ENCODE data around the gene USP24.
"Not testable (repeated sequence)": the region's sequence is repeated elsewhere in the genome, so short reads cannot be mapped to it uniquely, and the experiment has no call there.

The USP24 gene

GRCh38 chr1:55232448-55233144, 17.4 kb upstream of the USP24 start:
- no peak for DNase-seq (ENCODE audit: low read depth)
- TF ChIP-seq CTCF (IDR thresholded peaks at IDR 0.05; ENCODE audit: insufficient read depth, low read depth, low read length, missing control alignments), result no peak
- H3K4me3 ChIP-seq (ENCODE audit: low read length), result no peak overlapping the region

DNA sequence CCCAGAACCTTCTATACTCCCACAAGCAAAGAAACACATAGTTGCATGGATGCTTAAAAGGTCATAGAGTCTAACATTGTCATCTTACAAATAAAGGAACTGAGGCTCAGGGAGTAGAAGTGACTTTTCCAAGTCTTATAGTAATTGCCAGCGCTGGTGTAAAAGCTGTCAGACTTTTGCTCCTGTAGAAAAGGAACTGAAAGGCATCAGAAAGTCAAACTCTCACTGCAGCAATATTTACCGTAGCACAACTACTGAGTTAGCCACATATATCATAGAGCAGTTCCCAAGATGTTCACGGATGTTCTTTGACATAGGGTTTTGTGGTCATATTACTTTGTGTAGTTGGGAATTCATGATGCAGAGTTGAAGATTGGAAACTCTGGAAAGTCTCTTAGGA, 16.6 kb upstream of the USP24 start:
- H3K4me3 ChIP-seq (ENCODE audit: low read length), result no peak overlapping the region
- DNase-seq (ENCODE audit: low read depth), result no peak
- no peak for TF ChIP-seq CTCF (IDR thresholded peaks at IDR 0.05; ENCODE audit: insufficient read depth, low read depth, low read length, missing control alignments)

- DNase-seq (ENCODE audit: low read depth), result peak; percentile 32
- H3K4me3 ChIP-seq (ENCODE audit: low read length), result no peak overlapping the region
- no peak for TF ChIP-seq CTCF (IDR thresholded peaks at IDR 0.05; ENCODE audit: insufficient read depth, low read depth, low read length, missing control alignments)
Measured at GRCh38 chr1:55230659-55231058, 15.5 kb upstream of the USP24 start.

DNA sequence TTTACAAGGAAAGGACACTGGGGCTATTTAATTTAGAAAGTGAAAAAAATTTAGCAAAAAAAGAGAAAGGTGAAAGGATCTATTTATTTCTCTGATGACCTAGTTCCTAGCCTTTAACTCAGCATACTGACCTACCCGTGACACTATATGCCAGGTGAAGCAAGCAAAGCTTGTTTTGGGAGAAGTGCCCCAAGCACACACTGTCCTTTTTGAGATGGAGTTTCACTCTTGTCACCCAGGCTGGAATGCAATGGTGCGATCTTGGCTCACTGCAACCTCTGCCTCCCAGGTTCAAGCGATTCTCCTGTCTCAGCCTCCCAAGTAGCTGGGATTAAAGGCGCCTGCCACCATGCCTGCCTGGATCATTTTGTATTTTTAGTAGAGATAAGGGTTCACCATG, 14.6 kb upstream of the USP24 start:
- DNase-seq (ENCODE audit: low read depth); H3K4me3 ChIP-seq (ENCODE audit: low read length): not testable (repeated sequence)

GRCh38 chr1:55225228-55225627, 10.1 kb upstream of the USP24 start:
- H3K4me3 ChIP-seq (ENCODE audit: low read length), result no peak overlapping the region
- TF ChIP-seq CTCF (IDR thresholded peaks at IDR 0.05; ENCODE audit: insufficient read depth, low read depth, low read length, missing control alignments), result no peak
- no peak for DNase-seq (ENCODE audit: low read depth)

DNA sequence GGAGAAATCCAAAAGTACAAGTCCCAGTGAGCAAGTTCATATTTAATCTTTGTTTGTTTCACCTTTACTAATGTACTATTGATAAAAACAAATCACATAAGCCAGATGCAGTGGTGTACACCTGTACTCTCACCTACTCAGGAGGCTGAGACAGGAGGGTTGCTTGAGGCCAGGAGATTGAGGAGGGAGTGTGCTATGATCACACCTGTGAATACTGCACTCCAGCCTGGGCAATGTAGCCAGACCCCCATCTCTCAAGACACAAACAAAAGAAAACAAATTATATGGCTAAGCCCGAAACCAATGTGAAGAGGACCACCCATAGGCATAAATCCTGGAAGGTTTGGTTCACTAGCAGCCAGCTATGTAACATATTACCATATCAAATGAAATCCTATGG, 9.6 kb upstream of the USP24 start:
- no peak overlapping the region for H3K4me3 ChIP-seq (ENCODE audit: low read length)
- no peak for DNase-seq (ENCODE audit: low read depth)
- no peak for TF ChIP-seq CTCF (IDR thresholded peaks at IDR 0.05; ENCODE audit: insufficient read depth, low read depth, low read length, missing control alignments)

GRCh38 chr1:55222152-55222551, 7.0 kb upstream of the USP24 start:
- H3K4me3 ChIP-seq (ENCODE audit: low read length), result no peak overlapping the region
- DNase-seq (ENCODE audit: low read depth), result no peak
- no peak for TF ChIP-seq CTCF (IDR thresholded peaks at IDR 0.05; ENCODE audit: insufficient read depth, low read depth, low read length, missing control alignments)

Measured in epithelial cell of esophagus (primary cell).